ENCODE measurements around the gene SLC35E1. TPM values are rescaled to one million over a fixed set of nuclear protein-coding genes. Genes with fewer than 3 reads are reported as not detected.
A peak's percentile ranks its signal among the peaks of the same experiment; 100 is the strongest.

Gene SLC35E1
- total and polyA plus RNA-seq, 12 donors = 20.1 to 49.8 (median 37.3) TPM

DNA sequence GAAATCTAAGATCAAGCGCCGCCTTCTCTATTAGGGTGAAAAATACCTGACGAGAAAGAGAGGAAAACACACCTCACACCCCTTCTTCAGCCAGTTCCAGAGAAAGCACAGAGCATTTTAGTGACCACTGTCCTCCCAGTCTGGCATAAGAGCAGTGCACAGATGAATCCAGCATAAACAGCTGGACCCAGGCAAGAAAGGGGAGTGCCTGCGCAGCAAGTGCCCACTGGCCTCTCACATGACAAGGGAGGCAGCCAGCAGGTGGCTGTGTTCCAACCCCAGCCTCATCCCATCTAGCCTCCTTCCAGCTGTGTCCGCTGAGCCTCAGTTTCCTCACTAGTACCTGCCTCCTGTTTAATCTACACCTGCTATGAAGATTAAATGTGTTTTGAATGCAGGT lies 47.8 kb upstream of the SLC35E1 start:
- H3K9me3 ChIP-seq (replicated peaks in 1 of 3) = no peaks in the 10 kb centered on the region
- TF ChIP-seq, protein P1, sequence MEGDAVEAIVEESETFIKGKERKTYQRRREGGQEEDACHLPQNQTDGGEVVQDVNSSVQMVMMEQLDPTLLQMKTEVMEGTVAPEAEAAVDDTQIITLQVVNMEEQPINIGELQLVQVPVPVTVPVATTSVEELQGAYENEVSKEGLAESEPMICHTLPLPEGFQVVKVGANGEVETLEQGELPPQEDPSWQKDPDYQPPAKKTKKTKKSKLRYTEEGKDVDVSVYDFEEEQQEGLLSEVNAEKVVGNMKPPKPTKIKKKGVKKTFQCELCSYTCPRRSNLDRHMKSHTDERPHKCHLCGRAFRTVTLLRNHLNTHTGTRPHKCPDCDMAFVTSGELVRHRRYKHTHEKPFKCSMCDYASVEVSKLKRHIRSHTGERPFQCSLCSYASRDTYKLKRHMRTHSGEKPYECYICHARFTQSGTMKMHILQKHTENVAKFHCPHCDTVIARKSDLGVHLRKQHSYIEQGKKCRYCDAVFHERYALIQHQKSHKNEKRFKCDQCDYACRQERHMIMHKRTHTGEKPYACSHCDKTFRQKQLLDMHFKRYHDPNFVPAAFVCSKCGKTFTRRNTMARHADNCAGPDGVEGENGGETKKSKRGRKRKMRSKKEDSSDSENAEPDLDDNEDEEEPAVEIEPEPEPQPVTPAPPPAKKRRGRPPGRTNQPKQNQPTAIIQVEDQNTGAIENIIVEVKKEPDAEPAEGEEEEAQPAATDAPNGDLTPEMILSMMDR (IDR thresholded peaks at IDR 0.05) = no peak
- no peaks in the 10 kb centered on the region for H3K27me3 ChIP-seq
- H3K36me3 ChIP-seq (replicated peaks in 1 of 2) = no peaks in the 10 kb centered on the region
- DNase-seq = no peak
- intact Hi-C loops (cut with DNase I) = loop anchor here (5.0 to 10.0 kb wide), 2 partner anchors 43 to 45 kb away; partner anchors contain the start of gene SLC35E1 (in 1 of the 2)
- 83 to 95% (median 91%) methylated on average over 4 to 5 of the region's 5 CpGs for WGBS, 4 donors
- H3K27ac ChIP-seq = no peak overlapping the region
- H3K4me1 ChIP-seq (replicated peaks in 1 of 2) = peaks cover 27 to 33% of the 10 kb centered on the region in 2 donors
- no peak overlapping the region for H3K4me3 ChIP-seq

DNA sequence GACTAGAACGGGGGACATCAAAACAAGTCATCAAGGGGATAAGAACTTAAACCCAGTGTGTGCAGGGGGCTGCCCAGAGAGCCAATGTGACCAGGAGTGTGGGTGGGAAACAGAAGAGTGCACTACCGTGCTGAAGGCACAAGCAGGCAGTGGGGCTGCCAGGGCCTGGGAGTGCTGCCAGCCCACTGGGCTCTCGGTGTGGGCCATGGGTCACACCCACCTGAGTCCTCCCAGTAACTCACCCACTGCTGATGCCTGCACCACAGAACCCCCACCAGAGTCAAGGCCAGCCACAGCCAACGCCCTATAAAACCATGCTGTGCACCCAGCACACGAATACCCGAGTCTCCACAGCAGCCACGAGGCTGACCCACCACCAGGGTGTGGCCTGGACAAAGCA lies 47.2 kb upstream of the SLC35E1 start:
- Histone ChIP-seq H3K36me3 (replicated peaks in 1 of 2) (no peaks in the 10 kb centered on the region), H3K9me3 (replicated peaks in 1 of 3) (no peaks in the 10 kb centered on the region), H3K27ac (no peak overlapping the region), H3K4me1 (replicated peaks in 1 of 2) (peaks cover 21 to 33% of the 10 kb centered on the region in 2 donors), H3K4me3 (no peak overlapping the region), H3K27me3 (no peaks in the 10 kb centered on the region)
- peak in 4 of 7 donors; percentile 45 to 61 (median 53) for DNase-seq
- TF ChIP-seq, protein P1 (IDR thresholded peaks at IDR 0.05) = no peak
- no peak for TF ChIP-seq POLR2A (IDR thresholded peaks at IDR 0.05)
- intact Hi-C loops (cut with DNase I) = no loop called here
- WGBS, 4 donors = 28 to 54% (median 38%) methylated on average over 4 to 7 of the region's 7 CpGs

DNA sequence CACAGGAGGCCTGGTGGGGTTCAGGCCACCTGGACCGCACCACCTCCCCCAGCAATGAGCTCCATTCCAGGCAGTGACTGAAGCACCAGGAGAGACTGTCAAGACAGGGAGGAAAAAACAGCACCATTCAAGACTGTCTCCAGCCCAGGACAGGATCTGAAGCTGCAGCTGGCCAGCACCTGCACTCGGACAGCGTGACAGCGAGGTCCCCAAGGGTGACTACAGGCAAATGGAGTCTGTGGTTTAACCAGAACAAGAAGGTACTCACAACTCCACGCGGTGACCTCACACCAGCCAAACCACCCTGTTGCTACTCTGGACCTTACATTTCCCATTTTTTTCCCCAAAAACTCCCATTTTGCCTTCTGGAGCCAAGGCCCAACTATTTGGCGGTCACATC lies 46.0 kb upstream of the SLC35E1 start:
- no peaks in the 10 kb centered on the region for H3K27me3 ChIP-seq
- H3K4me3 ChIP-seq = no peak overlapping the region
- H3K36me3 ChIP-seq (replicated peaks in 1 of 2) = no peaks in the 10 kb centered on the region
- intact Hi-C loops (cut with DNase I) = no loop called here
- peaks cover 16 to 30% of the 10 kb centered on the region in 2 donors for H3K4me1 ChIP-seq (replicated peaks in 1 of 2)
- WGBS, 4 donors = 93 to 100% (median 97%) methylated on average over 2 to 7 of the region's 7 CpGs
- no peak for DNase-seq
- no peak for TF ChIP-seq POLR2A (IDR thresholded peaks at IDR 0.05)
- TF ChIP-seq, protein P1 (IDR thresholded peaks at IDR 0.05) = no peak
- no peaks in the 10 kb centered on the region for H3K9me3 ChIP-seq (replicated peaks in 1 of 3)
- no peak overlapping the region for H3K27ac ChIP-seq

DNA sequence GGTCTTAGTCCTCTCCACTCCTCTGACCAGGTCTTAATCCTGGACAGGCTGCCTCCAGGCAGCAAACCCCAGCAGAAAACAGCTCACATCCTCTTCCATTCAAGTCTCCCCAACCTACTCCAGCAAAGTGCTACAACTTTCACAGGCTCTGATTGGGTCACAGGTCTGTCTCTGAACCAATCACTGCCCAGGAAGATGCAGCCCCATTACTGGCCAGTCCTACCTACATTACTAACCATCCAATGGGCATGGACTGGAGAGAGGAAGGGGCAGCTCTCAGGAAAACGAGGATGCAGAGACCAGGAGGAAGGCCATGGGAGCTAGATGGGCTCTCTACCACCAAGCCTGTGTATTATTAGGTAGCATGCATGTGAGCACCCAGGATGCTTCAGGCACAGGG lies 43.6 kb upstream of the SLC35E1 start:
- Histone ChIP-seq H3K27me3 (no peaks in the 10 kb centered on the region), H3K9me3 (replicated peaks in 1 of 3) (no peaks in the 10 kb centered on the region), H3K4me3 (no peak overlapping the region), H3K4me1 (replicated peaks in 1 of 2) (peaks cover 34 to 55% of the 10 kb centered on the region in 2 donors), H3K36me3 (replicated peaks in 1 of 2) (no peaks in the 10 kb centered on the region), H3K27ac (no peak overlapping the region)
- no peak for DNase-seq
- no peak for TF ChIP-seq POLR2A (IDR thresholded peaks at IDR 0.05)
- TF ChIP-seq, protein P1 (IDR thresholded peaks at IDR 0.05) = no peak
- intact Hi-C loops (cut with DNase I) = no loop called here
- WGBS, 4 donors = 33 to 80% (median 53%) methylated on average over 1 of the region's 1 CpG

Measured in adrenal gland (tissue), 12 donors.